Activated CD4-positive, CD25-positive, alpha-beta regulatory T cell treated with anti-CD3 and anti-CD28 coated beads, Interleukin-2, amount 50 U/mL, for 24 hours (primary cell): ENCODE measurements around the gene IKZF5.

Experiments used
- ATAC-seq, 2 donors: fragments of 150-1000 bp; cut with Tn5 transposase; one replicate each; pipeline ENCODE4 v1.10.0; 2021; ENCODE audit warnings: mild to moderate bottlenecking in 1 of 2, moderate library complexity in 1 of 2

The IKZF5 gene

GRCh38 chr10:122980209-122981065, 28.2 kb downstream of the IKZF5 start, which contains the start of gene PSTK:
Gene PSTK, plus strand, starts transcription at chr10:122980401. Its CDS starts 79 bp downstream, at chr10:122980480.
- ATAC-seq, result peak; percentile 96 to 97

GRCh38 chr10:122974543-122975064, 34.0 kb downstream of the IKZF5 start:
- no peak for ATAC-seq

GRCh38 chr10:122974023-122974422, 34.6 kb downstream of the IKZF5 start:
- ATAC-seq, result no peak

DNA sequence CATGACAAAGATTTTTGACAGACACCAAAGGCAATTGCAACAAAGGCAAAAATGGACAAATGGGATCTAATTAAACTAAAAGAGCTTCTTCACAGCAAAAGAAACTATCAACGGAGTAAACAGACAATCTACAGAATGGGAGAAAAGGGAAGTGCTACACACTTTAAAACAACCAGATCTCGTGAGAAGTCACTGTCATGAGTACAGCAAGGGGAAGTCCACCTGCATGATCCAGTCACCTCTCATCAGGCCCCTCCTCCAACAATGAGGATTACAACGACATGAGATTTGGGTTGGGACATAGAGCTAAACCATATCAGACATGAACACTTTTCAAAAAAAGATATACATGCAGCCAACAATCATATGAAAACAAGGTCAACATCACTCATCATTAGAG, 39.9 kb downstream of the IKZF5 start:
- no peak for ATAC-seq

DNA sequence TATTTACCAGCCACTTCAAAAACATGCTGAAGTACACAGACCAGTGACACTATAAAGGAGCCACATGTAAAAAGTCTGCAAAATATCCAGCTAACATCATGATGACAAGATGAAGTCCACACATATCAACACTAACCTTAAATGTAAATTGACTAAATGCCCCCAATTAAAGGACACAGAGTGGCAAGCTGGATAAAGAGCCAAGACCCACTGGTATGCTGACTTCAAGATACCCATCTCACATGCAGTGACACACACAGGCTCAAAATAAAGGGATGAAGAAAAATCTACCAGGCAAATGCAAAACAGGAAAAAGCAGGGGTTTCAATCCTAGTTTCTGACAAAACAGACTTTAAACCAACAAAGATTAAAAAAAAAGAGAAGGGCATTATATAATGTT, 41.7 kb downstream of the IKZF5 start:
- ATAC-seq, result no peak

DNA sequence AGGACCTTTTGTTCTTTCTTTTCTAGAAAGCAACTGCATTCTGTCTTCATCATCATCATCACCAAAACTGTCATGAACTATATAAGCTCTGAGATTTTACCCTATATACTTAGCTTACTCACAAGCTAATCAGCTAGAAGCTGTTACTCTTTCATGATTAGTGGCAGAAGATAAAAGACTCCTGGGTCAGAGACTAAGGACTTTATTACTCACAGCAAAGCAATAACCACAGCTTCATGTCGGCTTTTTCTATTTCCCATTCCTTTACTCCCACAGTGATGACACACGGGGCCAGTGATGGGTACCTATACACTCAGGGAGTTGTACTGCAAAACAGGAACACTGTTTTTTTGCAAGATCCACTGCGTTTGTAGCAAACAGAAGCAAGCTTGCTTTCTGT, 46.2 kb downstream of the IKZF5 start:
- ATAC-seq, result no peak

DNA sequence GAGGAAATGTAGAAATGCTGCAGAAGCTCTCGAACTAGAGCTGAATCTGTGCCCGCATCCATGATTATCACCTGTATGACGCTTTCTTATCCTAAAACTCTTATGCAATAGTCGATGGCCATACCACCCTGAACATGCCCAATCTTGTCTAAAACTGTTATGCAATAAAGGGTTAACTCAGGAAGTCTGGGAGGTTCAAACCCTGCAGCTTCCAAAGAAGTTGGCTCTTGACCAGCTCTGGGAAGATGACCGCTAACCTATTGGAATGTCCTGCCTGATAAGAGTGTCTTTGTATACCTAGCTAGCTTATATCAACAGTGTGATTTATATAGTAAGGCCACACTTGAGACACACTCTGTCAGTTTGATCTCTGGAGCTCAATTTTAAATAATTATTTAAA, 51.1 kb downstream of the IKZF5 start:
- no peak for ATAC-seq

DNA sequence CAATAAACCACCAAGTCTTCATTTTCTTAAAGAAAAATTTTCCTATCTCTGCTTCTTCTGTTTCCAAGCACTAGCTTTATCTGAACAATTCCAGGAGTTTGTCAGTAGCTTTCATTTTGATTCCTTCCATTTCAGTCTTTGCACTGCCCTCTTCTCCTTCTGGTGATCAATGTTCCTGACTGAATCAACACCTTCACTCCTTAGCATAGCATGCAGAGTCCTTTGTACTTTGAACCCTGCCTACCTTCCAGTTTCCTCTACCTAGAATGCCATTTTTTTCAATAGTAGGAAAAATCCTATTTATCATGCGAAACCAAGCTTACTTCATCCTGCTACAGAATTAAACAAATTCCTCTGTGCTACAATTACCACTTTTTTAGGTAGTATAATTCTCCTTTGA, 52.7 kb downstream of the IKZF5 start:
- no peak for ATAC-seq

- no peak for ATAC-seq
These were observed 53.9 kb downstream of the IKZF5 start for GRCh38 chr10:122954731-122955050.

GRCh38 chr10:122953902-122954730, 54.5 kb downstream of the IKZF5 start, which contains the start of gene C10orf88:
Gene C10orf88, minus strand, starts transcription at chr10:122954227. Its CDS starts 49 bp downstream, at chr10:122954178.
- ATAC-seq, result peak; percentile 99

GRCh38 chr10:122949296-122949695, 59.3 kb downstream of the IKZF5 start:
- no peak for ATAC-seq
